Common myeloid progenitor, CD34-positive (primary cell): Measurements from ENCODE around the gene LYPD6B.
A peak's percentile ranks its signal among the peaks of the same experiment; 100 is the strongest.

Experiments
- CTCF ChIA-PET: fragments of 350-600 bp; sonication (Branson Sonifier 250); formaldehyde crosslinking; loops from one replicate; lab custom pipeline; 2021; ENCODE audit warnings: antibody characterized with exemption; lab: Charles Lee
- POLR2A ChIA-PET: fragments of 350-600 bp; sonication (Branson Sonifier 250); formaldehyde crosslinking; loops from one replicate; lab custom pipeline; 2021; ENCODE audit warnings: antibody characterized with exemption; lab: Charles Lee
- DNase-seq, 3 donors: peaks; one replicate each; pipeline versions ENCODE4 v3.0.0 to v3.0.0-alpha.2; 2013
- H3K27ac ChIP-seq, 2 experiments: 1 replicate in 1 of 2; 2 replicates in 1 of 2; pipeline ENCODE4 v1.7.0; 2013; ENCODE audit warnings: inconsistent platforms in 2 of 2, low read length in 2 of 2, mild to moderate bottlenecking in 2 of 2, low read depth in 1 of 2, moderate library complexity in 1 of 2; ENCODE audit not compliant: severe bottlenecking in 2 of 2, insufficient read depth in 1 of 2, poor library complexity in 1 of 2
- H3K27me3 ChIP-seq, 5 experiments: replicated peaks in 2 of 5; 1 replicate in 3 of 5; 2 replicates in 2 of 5; pipeline versions ENCODE4 v1.6.1 to v1.7.0; 2013; ENCODE audit warnings: low read length in 4 of 5, mild to moderate bottlenecking in 2 of 5, moderate library complexity in 2 of 5, inconsistent platforms in 1 of 5; ENCODE audit not compliant: insufficient read depth in 5 of 5, control insufficient read depth in 4 of 5
- H3K36me3 ChIP-seq, 4 experiments: 1 replicate in 2 of 4; 2 replicates in 2 of 4; pipeline versions ENCODE4 v1.6.1 to v1.7.0; 2013; ENCODE audit warnings: low read length in 3 of 4, control low read depth in 1 of 4, mild to moderate bottlenecking in 1 of 4; ENCODE audit not compliant: control insufficient read depth in 4 of 4, insufficient read depth in 4 of 4
- H3K4me1 ChIP-seq, 4 experiments: 1 replicate in 3 of 4; 2 replicates in 1 of 4; pipeline versions ENCODE4 v1.6.1 to v1.7.1; 2013; ENCODE audit warnings: low read length in 3 of 4, mild to moderate bottlenecking in 3 of 4, control low read depth in 1 of 4, inconsistent platforms in 1 of 4, moderate library complexity in 1 of 4; ENCODE audit not compliant: control insufficient read depth in 4 of 4, insufficient read depth in 4 of 4; ENCODE audit errors: control extremely low read depth in 1 of 4
- H3K4me3 ChIP-seq, 7 experiments: 1 replicate in 4 of 7; 2 replicates in 3 of 7; pipeline versions ENCODE4 v1.5.1 to v1.7.0; 2013; ENCODE audit warnings: mild to moderate bottlenecking in 7 of 7, low read length in 6 of 7, moderate library complexity in 6 of 7, inconsistent platforms in 2 of 7, low read depth in 2 of 7, control low read depth in 1 of 7; ENCODE audit not compliant: insufficient read depth in 4 of 7, control insufficient read depth in 1 of 7; ENCODE audit errors: extremely low read depth in 1 of 7
- H3K9me3 ChIP-seq, 5 experiments: 1 replicate in 4 of 5; 2 replicates in 1 of 5; pipeline versions ENCODE4 v1.6.1 to v1.7.1; 2013; ENCODE audit warnings: low read length in 4 of 5, mild to moderate bottlenecking in 2 of 5, inconsistent platforms in 1 of 5, low read depth in 1 of 5, moderate library complexity in 1 of 5; ENCODE audit not compliant: control insufficient read depth in 4 of 5, insufficient read depth in 2 of 5; ENCODE audit errors: control extremely low read depth in 1 of 5
- WGBS: methylation state at CpG from one replicate; pipeline ENCODE4 v1.1.5; 2013; ENCODE audit not compliant: insufficient coverage; 5-methylcytosine and 5-hydroxymethylcytosine counted together

LYPD6B gene

DNA sequence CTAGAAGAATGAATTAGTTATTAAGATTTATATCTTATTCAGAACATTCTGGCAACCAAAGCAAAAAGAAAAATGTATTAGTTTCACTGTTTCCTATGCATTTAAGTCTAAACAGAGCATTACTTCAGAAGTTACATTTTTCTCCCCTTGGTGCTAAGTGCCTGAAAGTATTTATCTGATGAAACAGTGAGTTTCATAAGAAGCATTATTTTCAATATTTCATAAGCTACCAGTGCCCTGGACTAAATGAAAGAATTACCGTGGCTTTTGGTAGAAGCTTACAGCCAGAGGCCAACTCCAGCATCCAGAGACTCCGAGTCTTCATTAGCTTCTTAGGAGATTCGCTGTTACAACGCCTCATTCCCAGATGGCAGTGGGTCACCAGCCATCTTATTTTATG lies 97.6 kb downstream of the LYPD6B start:
- Histone ChIP-seq H3K27ac (no peak overlapping the region), H3K9me3 (no peaks in the 10 kb centered on the region), H3K36me3 (no peaks in the 10 kb centered on the region), H3K27me3 (peaks cover 6 to 32% (median 18%) of the 10 kb centered on the region in 5 experiments), H3K4me3 (no peak overlapping the region), H3K4me1 (peaks cover 0 to 2% (median 0%) of the 10 kb centered on the region in 4 experiments)
- 100% methylated on average over 3 of the region's 4 CpGs for WGBS
- ChIA-PET POLR2A (no interaction called here), CTCF (no interaction called here)
- DNase-seq, result no peak

DNA sequence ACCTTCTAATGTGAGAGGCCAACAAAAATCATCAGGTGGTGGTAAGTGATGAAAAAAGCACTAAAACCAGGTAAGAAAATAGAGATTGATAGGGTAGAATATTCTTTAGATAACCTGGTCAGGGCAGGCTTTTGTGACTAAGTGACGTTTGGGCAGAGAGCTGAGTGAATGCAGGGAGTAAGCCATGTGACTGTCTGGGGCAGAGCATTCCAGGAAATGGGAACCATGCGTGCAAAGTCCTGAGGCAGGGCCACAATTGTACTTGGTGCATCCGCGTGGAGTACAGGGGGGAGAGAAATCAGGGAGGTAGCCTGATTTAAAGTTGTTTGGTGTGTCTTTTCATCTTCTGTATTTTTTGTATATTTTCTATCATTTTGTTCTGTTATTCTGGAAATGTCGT lies 102.5 kb downstream of the LYPD6B start:
- ChIA-PET POLR2A (no interaction called here), CTCF (no interaction called here)
- 100% methylated on average over 4 of the region's 5 CpGs for WGBS
- no peaks in the 10 kb centered on the region for H3K9me3 ChIP-seq
- no peak overlapping the region for H3K4me3 ChIP-seq
- no peak for DNase-seq
- peaks cover 2 to 10% (median 5%) of the 10 kb centered on the region in 4 experiments for H3K4me1 ChIP-seq
- no peaks in the 10 kb centered on the region for H3K36me3 ChIP-seq
- no peak overlapping the region for H3K27ac ChIP-seq
- H3K27me3 ChIP-seq, result peaks cover 0 to 8% (median 6%) of the 10 kb centered on the region in 5 experiments

DNA sequence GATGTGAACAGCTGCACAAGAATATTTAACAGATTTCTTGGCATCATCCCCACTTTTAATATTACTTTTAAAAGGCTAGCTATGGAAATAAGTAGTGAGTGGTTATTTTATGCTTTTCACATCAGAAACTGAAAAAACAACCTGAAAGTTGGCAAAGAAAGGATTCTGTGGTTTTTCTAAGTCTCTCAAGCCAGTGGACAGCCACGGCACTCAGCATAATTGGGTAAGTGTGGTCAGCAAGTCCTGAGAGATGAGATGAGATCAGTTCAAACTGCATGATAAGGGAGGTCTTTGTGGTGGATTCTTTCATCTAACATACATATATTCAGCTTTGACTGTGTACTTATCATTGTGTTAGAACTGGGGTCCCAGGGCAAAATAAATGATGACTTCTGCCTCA lies 105.2 kb downstream of the LYPD6B start:
- DNase-seq, result no peak
- Histone ChIP-seq H3K27me3 (peaks cover 0 to 12% (median 2%) of the 10 kb centered on the region in 5 experiments), H3K36me3 (no peaks in the 10 kb centered on the region), H3K9me3 (peaks cover 0 to 4% (median 0%) of the 10 kb centered on the region in 5 experiments), H3K4me3 (no peak overlapping the region), H3K27ac (no peak overlapping the region), H3K4me1 (peaks cover 2 to 11% (median 6%) of the 10 kb centered on the region in 4 experiments)
- WGBS, result no CpG with 5 or more reads among the region's 1 CpG
- POLR2A ChIA-PET, result interaction anchor here (0.6 kb wide), 1 partner anchor 341 kb away, joined by 7 read pairs; no protein-coding TSS in a partner anchor
- CTCF ChIA-PET, result interaction anchor here (0.7 kb wide), 1 partner anchor 297 kb away, joined by 3 read pairs; no protein-coding TSS in a partner anchor

DNA sequence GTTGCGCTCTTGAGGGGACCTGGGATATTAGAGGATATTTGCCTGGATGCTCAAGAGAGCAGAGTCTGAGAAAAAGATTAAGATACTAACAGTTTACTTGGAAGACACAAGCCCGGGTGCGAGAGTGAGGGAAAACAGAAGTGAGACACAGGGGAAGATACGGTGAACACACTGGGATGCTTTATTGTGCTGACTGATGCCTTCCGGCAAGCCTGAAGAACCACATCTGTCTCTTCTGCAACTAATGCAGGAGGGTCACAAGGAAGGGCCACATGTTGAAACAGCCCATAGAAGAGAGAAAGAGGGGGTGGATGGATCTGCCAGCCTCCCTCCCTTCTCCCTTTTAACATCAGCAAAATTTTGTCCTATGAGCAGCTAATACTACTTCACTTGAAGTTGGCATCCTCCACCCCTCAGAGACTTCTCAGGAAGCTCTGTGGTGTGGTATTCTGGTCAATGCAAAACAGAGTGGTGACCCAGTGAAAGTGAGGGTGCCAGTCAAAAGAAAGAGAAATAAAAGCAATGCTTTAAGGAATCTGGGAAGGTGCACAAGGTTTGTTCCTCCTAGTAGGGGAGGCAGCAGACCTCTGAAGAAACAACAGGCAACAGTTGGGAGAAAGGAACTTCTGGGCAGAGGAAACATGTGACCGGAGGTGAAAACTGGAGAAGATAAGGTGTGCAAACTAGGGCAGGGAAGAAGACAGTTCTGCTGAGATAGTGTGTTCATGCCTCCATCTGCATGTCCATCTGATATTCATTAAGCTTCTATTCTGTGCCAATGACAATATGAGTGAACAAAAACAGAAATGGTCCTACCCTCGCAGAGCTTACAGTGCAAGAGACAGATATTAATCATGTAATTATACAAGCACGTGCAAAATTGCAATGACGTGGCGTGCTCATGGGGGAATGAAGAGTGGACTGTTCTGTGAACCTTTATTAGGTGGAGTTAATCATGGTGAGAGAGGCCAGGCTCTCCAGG lies 107.1 kb downstream of the LYPD6B start:
- DNase-seq, result no peak
- ChIA-PET POLR2A (no interaction called here), CTCF (no interaction called here)
- Histone ChIP-seq H3K9me3 (peaks cover 0 to 4% (median 1%) of the 10 kb centered on the region in 5 experiments), H3K27ac (no peak overlapping the region), H3K4me1 (peaks cover 2 to 11% (median 6%) of the 10 kb centered on the region in 4 experiments), H3K36me3 (no peaks in the 10 kb centered on the region), H3K4me3 (peak overlapping the region in 1 of 7 experiments; percentile 26), H3K27me3 (peaks cover 0 to 12% (median 2%) of the 10 kb centered on the region in 5 experiments)
- WGBS, result 67% methylated on average over 7 of the region's 10 CpGs

DNA sequence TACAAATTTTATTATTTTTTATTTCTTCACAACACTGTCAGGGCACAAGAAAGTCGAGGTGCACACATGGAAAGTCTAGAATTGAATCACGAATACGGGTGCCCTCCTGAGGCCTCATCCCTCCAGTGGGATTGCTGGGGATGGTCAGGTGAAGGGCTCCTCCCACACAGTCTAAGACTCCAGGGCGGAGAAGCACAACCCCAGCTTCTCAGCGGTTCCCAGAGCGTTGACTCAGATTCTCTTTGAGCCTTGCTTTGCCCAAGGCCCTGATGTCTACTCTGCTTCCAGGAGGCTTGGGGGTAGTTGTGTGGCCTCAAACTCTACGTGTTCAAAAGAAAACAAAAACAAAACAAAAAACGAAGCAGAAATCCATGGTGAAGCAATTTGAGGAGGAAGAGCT lies 108.4 kb downstream of the LYPD6B start:
- H3K4me1 ChIP-seq, result peaks cover 2 to 11% (median 6%) of the 10 kb centered on the region in 4 experiments
- H3K9me3 ChIP-seq, result peaks cover 0 to 4% (median 1%) of the 10 kb centered on the region in 5 experiments
- CTCF ChIA-PET, result no interaction called here
- no peak for DNase-seq
- WGBS, result 98% methylated on average over 6 of the region's 8 CpGs
- POLR2A ChIA-PET, result no interaction called here
- no peak overlapping the region for H3K27ac ChIP-seq
- H3K36me3 ChIP-seq, result no peaks in the 10 kb centered on the region
- H3K27me3 ChIP-seq, result peaks cover 0 to 12% (median 2%) of the 10 kb centered on the region in 5 experiments
- H3K4me3 ChIP-seq, result no peak overlapping the region

DNA sequence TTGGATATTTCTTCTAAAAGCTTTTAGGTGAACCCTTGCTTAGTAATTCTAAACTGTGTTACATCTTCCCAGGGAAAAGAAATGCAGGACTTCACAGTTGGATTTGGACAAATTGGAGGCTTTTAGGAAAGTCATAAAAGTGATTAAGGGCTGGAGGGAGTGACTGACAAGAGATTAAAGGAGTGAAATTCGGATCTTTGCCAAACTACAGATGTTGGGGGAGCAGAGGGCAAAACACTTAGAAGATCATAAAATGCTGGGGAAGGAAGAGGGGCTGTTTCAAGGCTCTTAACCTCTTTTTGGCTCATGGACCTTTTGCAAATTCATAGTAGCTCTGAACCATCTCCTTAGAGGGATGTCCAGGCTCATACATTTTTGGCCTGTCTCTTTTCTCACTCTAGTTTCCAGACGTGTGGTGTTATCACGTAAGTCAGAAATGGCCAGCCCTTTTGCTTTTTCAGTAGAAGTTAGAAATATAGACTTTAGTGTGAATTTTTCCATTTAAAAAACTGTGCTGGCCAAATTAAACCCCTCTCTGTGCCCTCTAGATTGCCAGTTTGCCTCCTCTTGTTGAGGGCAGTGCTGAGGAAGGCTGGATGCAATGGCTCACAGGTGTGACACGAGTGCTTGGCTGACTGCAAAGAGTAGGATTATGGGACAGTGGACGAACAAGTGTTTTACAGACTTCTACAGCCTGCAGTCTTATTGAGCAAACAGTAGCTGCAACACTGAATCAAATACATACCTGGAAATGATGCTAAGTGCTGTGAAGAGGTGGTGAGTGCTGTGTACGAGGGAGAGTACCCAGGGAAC lies 109.9 kb downstream of the LYPD6B start:
- Histone ChIP-seq H3K27ac (no peak overlapping the region), H3K27me3 (peaks cover 0 to 9% (median 0%) of the 10 kb centered on the region in 5 experiments), H3K9me3 (peaks cover 0 to 4% (median 1%) of the 10 kb centered on the region in 5 experiments), H3K36me3 (no peaks in the 10 kb centered on the region), H3K4me1 (peaks cover 2 to 21% (median 15%) of the 10 kb centered on the region in 4 experiments), H3K4me3 (no peak overlapping the region)
- DNase-seq, result no peak
- ChIA-PET CTCF (no interaction called here), POLR2A (no interaction called here)
- WGBS, result 88% methylated on average over 5 of the region's 6 CpGs
